GM19023 (cell line): Measurements from ENCODE around the gene CDC42EP5.
"Not testable (repeated sequence)": the region's sequence is repeated elsewhere in the genome, so short reads cannot be mapped to it uniquely, and the experiment has no call there.

Source experiments
- ATAC-seq: cut with Tn5 transposase; IDR thresholded peaks from one replicate; pipeline ENCODE4 v1.9.1; 2021; ENCODE audit warnings: mild to moderate bottlenecking, moderate library complexity; ENCODE audit not compliant: unreplicated experiment

The CDC42EP5 gene

DNA sequence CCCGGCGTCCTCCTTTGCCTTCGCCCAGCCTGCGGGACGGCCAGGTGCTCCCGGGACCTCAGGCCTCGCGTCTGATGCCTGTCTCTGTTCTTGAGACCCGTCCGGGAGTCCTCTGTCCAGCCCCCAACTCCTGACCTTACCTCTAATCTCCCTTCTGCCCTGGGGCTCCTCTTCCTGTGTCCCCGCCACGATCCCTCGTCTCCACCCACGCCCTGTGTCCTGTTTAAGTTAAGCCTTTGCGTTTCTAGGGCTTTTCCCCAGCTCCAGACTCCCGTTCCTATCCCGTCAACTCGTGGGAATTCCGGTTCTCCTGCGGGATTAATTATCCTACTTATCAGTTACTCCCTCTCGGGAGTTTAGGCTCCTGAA lies 23.4 kb downstream of the CDC42EP5 start:
- no peak for ATAC-seq

DNA sequence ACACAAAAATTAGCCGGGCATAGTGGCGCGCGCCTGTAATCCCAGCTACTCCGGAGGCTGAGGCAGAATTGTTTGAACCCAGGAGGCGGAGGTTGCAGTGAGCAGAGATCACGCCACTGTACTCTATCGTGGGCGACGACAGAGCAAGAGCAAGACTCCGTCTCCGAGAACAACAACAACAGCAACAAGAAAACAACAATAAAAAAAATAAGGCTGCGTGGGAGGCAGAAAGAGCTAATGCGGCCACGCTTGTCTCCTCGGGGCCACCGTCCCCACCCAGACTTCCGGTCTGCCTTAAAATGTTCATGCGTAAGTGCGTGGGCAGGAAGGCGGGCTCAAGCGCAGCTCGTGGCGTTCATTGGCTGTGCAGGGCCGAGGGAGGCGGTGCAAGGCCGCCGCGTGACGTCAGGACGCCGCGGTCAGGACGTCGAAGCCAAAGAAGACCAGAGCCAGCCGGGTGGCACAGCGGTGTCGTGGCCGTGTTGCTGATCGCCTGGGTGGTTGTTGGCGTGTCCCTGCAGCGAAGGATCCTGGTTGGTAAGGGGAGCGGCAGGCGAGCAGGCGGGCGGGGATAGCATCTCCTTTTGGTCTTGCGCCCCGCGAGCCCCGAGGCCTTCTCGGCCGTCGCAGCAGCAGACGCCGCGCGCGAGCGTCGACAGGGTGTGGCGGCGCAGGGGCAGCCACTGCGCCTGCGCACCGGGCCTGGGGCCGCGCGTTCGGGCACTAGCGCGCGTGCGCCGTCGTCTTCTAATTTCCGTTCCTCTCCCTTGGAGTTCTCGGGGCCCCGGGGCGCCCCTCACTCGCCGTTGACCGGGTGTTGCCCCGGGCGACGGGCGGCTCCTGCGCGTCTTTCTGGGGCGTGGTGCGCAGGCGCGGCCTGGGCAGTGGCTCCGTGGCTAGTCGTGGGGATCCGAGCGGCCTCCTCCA lies 24.1 kb downstream of the CDC42EP5 start, which contains the start of gene LENG8:
TSS of gene LENG8 (plus strand) at position 426 of the 927 bp plus-strand sequence. CDS start 2,146 bp downstream, outside the sequence.
- ATAC-seq: peak; percentile 86

DNA sequence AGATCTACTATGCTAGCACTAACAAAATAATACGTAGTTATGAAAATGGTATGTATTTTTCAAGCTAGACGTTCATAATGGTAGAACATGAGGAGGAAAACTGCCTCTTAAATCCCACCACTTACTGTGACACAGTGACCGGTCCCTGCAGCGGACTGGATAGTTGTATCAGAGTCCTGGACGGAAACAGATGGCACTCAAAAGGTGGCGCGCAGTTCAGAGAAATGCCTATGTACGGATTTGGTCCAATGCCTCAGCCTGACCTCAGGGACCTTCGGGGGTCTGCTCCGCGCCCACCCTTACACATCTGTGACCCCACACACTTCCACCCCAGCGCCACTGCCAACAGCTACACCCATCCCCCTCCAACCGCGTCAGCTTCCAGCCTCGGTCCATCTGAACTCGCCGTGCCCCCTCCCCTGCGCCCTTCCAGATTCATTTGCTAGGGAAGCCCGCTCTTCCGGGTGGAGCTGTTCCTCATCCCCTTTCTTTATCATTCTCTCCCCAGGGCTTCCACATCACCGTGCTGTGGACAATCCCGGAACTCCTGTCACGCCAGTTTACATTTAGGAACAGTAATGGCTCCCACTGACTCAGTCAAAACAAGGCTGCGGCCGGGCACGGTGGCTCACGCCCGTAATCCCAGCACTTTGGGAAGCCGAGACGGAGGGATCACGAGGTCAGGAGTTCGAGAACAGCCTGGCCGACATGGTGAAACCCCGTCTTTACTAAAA lies 24.9 kb downstream of the CDC42EP5 start:
- ATAC-seq: peak; percentile 6

DNA sequence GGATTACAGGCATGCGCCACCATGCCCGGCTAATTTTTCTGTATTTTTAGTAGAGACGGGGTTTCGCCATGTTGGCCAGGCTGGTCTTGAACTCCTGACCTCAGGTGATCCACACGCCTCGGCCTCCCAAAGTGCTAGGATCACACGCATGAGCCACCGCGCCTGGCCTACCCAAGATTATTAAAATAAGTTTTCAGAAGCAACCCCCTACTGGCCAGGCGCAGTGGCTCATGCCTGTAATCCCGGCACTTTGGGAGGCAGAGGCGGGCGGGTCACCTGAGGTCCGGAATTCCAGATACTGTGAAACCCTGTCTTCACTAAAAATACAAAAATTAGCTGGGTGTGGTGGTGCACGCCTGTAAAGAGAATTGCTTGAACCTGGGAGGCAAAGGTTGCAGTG lies 26.7 kb downstream of the CDC42EP5 start:
- not testable (repeated sequence) for ATAC-seq

DNA sequence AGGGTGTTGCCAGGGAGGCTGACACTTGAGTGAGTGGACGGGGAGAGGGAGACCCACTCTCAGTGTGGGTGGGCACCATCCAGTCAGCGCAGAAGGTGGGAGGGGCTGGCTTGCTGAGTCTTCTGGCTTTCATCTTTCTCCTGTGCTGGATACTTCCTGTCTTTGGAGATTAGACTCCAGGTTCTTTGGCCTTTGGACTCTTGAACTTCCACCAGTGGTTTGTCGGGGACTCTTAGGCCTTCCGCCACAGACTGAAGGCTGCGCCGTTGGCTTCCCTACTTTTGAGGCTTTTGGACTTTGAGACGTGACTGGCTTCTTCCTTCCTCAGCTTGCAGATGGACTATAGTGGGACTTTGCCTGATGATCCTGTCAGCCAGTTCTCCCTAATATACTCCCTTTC lies 28.4 kb downstream of the CDC42EP5 start:
- no peak for ATAC-seq

DNA sequence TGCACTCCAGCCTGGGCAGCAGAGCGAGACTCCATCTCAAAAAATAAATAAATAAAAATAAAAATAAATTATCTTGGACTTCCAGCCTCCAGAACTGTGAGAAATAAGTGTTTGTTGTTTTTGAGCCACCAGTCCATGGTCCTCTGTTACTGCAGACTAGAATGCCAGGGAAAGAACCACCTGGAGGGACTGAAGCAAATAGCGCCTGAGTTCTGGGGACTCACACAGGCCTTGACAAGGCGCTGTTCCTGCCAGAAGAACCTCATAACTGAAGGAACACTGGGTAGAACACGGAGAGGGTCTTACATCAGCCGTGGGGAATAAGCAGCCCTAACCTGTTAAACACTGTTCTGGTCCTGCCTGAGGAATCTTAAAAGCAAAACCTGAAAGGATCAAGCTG lies 32.5 kb downstream of the CDC42EP5 start:
- no peak for ATAC-seq

DNA sequence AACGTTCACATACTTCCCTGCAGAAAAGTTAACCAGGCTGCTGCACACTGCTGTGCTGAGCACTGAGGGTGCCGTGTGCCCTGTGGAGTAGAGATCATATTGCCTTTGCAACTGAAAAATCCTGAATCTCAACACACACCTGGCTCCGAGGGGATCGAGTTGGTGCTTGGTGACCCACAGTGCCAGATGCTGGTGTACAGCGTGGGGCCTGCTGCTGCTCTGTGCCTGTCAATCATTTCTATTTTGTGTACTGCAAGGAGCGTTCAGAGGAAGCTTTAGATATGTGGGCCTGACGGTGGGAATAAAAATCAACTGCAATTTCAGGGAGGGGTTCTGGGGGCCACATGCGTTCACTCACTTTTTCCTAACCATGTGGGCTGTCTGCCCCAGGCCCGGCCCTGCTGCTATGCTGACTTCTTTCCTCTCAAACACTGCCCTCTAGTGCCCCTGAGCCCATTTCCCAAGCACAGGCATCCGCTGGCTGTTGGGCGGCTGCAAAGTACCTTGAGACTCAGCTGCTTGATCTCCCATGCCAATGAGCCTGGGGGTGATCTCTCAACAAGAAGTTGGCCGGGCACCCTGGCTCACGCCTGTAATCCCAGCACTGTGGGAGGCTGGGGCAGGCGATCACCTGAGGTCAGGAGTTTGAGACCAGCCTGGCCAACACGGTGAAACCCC lies 33.8 kb downstream of the CDC42EP5 start:
- ATAC-seq: no peak

DNA sequence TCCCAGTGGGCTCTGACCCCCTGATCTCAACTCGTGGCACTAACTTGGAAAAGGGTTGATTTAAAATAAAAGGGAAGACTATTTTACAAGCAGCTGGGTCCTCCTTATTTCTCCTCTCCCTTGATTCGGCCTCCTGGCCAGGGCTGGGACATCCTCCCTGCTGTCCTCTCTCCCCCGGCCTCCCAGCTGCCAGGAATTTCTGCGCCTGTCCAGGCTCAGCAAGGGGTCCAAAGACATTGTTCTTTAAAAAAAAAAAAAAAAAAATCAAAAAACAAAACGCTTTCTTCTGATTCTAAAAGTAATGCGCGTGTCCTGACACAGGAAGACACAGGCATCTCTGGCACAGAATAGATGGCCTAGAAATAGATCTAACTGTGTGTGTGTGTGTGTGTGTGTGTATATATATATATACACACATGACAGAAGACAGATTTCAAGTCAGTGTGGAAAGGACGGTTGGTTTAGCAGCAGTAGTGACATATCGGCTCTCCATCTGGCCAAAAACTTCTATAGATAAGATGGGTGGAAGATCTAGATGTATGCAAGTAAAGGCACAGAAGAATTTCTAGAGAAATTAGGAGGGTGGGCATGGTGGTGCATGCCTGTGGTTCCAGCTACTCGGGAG lies 36.4 kb downstream of the CDC42EP5 start:
- ATAC-seq: no peak

DNA sequence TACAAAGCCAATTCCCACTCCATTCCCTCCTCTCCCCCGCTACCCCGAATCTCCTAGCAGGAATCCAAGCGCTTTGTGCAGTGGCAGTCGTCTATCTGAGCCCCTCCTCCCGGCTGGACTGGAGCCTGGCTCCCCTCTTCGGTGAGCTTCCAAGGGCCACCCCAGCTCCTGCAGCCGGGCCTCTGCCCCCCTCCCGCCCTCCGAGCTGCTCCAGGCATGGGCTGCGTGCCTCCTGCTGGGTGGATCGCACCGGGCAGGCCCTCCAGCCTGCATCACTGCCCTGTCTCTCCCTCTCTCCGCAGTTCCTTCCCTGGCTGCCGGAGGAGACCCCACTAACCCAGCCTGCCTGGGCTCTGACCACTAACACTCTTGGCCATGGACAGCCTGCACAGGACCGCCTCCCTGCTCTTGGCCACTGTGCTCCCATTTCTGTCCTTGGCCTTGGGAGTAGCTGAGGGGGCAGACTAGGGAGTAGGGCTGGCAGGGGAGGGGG lies 37.0 kb downstream of the CDC42EP5 start:
- no peak for ATAC-seq

DNA sequence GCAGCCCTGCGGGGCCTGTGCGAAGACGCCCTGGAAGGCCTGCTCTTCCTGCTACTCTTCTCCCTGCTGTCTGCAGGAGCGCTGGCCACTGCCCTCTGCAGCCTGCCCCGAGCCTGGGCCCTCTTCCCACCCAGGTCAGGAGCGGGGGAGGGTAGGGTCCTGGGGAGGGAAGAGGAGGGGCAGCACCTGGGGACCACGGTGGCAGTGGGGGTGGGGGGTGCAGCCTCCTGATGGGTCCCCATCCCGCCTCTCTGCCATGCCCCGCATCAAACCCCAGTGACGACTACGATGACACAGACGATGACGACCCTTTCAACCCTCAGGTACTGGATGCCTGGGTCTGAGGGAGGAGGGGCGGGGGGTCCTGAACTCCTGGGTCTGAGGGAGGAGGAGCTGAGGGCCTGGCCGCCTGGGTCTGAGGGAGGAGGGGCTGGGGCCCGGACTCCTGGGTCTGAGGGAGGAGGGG lies 37.5 kb downstream of the CDC42EP5 start:
- no peak for ATAC-seq

DNA sequence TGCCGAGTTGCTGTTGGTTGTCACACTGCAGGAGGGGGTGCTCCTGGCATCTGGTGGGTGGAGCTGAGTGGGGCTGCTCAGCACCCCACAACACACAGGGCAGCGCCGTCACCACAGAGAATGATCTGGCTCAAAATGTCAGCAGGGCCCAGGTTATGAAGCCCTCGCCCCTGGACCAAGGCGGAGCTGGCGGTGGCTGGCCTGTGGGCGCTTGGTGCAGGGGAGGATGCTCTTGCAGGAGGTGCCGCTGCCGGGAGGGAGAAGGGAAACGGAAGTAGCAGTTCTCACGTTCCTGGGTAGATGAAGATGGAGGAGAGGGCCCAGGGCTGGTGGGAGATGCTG lies 38.3 kb downstream of the CDC42EP5 start:
- ATAC-seq: no peak

DNA sequence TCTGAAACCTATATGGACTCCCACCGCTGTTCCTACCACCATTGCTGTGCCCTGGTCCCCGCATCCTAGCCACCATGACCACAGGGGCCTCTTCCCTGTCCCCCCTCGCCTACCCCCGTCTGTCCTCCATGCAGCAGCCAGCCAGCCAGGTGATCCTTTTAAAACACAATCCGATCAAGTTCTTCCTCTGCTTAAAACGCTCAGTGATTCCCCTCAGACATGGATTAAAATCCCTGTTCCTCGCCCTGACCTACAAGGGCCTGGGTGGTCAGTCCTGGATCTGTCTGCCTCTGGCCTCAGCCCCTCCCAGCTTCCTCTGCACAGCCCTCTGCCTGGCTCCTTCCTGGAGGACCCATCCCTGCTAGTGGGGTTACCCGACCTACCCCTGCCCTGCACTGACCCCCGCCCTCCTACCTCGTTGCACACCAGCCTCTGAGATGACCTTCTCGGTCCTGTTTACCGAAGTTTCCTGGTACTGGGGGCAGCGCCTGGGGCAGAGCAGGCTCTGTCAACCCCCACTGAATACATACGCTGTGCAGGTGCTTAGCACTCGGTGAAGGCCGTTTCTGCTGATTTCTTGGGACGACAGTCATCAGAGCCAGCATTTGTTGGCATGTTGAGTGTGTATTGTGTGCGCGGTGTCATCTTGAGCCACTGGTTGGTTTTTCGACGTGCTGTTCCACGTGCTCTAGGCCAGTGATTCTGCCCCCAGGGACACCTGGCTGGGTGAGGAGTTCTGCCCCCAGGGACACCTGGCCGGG lies 38.8 kb downstream of the CDC42EP5 start:
- no peak for ATAC-seq

DNA sequence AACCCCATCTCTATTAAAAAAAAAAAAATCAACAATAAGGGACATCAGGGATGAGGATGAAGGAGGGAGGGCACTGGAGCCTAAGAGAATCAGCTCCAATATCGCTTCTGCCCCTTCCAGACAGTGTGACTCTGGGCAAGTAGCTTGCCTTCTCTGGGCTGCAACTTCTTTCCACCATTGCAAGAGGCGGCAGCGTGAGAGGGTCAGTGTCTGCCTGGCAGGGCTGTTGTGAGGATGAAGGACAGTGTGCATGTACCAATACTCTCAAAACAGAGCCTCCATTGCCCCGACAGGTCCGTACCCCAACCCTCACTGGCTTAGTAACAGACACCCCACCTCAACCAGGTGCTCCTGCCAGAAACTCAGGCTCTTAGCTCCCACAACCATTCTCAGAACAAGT lies 39.4 kb downstream of the CDC42EP5 start:
- no peak for ATAC-seq

DNA sequence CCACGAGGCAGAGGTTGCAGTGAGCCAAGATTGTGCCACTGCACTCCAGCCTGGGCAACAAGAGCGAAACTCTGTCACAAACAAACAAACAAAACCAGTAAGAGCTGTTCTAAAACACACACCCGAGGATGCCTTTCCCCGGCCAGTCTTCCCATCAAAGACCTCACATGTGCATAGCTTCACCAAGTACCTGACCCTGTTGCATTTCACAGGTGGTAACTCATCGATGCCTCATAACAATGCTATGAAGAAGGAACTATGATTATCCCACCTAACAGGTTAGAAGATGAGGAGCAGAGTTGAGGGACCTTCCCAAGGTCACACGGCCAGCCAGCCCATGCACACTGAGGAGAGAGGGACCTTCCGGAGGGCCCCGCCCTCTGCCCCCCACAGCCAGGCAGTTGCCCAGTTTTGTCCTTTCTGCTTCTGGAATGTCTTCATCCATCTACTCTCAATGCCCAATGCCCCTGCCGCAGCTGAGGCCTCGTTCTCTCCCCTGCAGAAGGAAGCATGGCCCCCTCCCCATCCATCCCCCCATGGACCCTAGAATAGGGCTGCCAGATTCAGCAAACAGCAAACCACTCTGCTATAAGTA lies 40.9 kb downstream of the CDC42EP5 start:
- no peak for ATAC-seq

DNA sequence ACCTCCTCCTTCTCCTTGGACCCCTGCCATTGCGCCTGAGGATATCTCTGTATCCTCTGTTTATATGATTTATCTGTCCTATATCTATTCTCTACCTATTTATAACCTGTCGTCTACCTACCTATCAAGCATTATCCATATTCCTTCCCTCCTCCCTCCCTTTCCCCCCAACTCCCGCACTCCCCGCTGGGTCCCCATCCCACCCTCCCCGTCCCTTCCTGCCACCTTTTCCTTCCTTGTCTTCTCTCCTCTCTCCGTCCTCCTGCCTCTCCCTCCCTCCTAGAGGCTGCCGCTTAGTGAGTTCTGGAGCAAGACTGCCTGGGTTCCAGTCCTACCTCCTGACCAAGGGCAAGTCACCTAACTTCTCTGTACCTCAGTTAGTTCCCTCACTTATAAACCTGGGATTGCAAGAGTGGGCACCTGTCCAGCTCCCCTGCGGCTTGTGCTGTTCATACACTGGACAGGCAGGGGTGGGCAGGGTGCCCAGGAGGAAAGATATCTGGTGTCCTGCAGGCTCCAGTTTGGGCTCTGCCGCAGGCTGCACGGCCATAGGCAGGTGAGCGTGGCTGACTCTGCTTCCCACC lies 41.7 kb downstream of the CDC42EP5 start:
- no peak for ATAC-seq

DNA sequence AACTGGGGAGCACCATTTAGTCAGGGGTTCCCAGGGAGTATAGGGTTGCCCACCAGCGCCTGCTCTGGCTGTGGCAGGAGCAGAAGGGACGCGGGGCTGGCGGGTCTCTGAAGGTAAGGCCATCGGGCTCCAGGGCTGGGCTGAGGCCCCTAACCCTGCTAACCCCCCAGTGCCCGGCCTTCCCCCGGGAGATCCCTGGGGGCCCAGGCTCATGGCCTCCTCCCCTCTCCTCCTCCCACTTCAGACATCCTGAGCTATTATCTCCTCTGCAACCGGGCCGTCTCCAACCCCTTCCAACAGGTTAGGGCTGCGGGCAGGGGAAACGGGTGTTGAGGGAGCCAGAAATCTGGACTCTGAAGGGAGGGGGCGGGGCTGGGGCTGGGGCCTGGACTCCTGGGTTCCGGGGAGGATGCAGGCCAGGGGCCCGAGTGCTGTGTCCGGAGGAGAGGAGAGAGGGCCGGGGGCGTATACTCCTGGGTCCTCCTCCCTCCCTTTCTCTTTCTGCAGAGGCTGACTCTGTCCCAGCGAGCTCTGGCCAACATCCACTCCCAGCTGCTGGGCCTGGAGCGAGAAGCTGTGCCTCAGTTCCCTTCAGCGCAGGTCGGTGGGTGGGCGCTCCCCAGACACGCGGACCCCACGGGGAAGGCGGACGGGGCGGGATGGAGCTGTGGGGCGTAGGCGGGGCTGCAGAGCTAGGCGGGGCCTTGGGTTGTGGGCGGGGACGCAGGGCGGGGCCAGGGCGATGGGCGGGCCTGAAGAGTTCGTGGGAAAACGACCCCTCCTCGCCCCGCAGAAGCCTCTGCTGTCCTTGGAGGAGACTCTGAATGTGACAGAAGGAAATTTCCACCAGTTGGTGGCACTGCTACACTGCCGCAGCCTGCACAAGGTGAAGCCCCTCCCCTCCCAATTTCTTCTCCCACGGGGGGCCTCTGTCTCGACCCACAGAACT lies 42.5 kb downstream of the CDC42EP5 start:
- no peak for ATAC-seq

DNA sequence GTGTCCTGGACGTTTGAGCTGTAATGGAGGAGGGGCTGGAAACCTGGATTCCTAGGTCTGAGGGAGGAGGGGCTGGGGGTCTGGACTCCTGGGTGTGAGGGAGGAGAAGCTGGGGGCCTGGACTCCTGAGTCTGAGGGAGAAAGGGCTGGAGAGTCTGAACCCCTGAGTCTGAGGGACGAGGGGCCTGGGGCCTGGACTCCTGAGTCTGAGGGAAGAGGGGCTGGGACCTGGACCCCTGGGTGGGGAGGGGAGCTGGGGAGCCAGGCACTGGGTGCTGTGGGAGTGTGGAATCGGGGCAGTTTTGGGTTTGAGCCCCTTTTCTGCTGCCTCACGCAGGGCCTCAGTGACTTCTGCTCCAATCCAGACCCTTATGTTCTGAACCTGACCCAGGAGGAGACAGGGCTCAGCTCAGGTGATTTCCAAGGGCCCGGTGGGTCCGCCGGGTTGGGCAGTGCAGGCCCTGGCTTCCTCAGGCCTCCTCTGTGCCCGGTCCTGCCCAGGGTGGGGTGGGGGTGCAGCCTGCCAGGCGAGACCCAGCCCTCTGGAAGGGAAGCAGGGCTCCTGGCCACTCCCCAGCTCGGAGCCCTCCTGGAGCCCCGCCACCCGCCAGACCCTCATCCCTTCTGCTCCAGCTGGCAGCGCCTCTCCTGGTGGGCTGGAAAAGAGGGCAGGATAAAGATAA lies 43.4 kb downstream of the CDC42EP5 start:
- ATAC-seq: no peak

DNA sequence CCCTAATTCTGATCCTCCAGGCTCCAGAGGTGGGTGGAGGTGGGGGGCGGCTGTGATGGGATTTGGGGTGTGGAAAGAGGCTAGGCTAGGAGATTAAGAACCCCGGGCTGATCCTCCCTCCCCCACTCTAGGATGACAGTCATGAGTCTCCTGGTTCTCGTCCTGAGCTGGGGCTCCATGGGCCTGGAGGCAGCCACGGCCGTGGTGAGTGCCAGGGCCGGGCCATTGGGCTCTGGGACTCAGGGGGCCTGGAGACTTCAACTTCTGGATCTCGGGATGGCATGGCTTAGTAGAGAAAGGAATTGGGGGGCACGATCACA lies 44.0 kb downstream of the CDC42EP5 start:
- no peak for ATAC-seq
